Osteocyte (in vitro differentiated cells): ENCODE data around the gene TMIGD2. TPM values are rescaled to one million over a fixed set of nuclear protein-coding genes. Genes with fewer than 3 reads are reported as not detected.
"Not testable (repeated sequence)": the region's sequence is repeated elsewhere in the genome, so short reads cannot be mapped to it uniquely, and the experiment has no call there.

Experiments
- DNase-seq: peaks from one replicate; pipeline ENCODE4 v3.0.0; 2021; ENCODE audit warnings: mixed read lengths; ENCODE audit not compliant: unreplicated experiment; ENCODE audit errors: extremely low spot score
- H3K27ac Mint-ChIP-seq: one replicate; pipeline ENCODE4 v1.8.0; 2021; ENCODE audit warnings: mild to moderate bottlenecking, mixed read lengths; ENCODE audit not compliant: unreplicated experiment
- H3K27me3 Mint-ChIP-seq: one replicate; pipeline ENCODE4 v1.8.0; 2021; ENCODE audit warnings: mixed read lengths; ENCODE audit not compliant: unreplicated experiment
- H3K36me3 Mint-ChIP-seq: one replicate; pipeline ENCODE4 v1.8.0; 2021; ENCODE audit warnings: mixed read lengths; ENCODE audit not compliant: unreplicated experiment
- H3K4me1 Mint-ChIP-seq: one replicate; pipeline ENCODE4 v1.8.0; 2021; ENCODE audit warnings: mixed read lengths; ENCODE audit not compliant: unreplicated experiment
- H3K4me3 Mint-ChIP-seq: one replicate; pipeline ENCODE4 v1.8.0; 2021; ENCODE audit warnings: mild to moderate bottlenecking, moderate library complexity, mixed read lengths; ENCODE audit not compliant: unreplicated experiment
- H3K9me3 Mint-ChIP-seq: one replicate; pipeline ENCODE4 v1.8.0; 2021; ENCODE audit warnings: mixed read lengths; ENCODE audit not compliant: unreplicated experiment
- total RNA-seq: library from RNA; stranded (reverse); gene quantifications from 2 replicates; pipeline ENCODE4 v1.2.1, GENCODE V29; 2021
- TF ChIP-seq, protein P1 (sequence below): fragments of 200-600 bp; sonication (generic); IDR thresholded peaks from 2 replicates; pipeline ENCODE4 v1.5.0; 2021; ENCODE audit warnings: antibody characterized with exemption, mild to moderate bottlenecking, moderate library complexity

TMIGD2 gene
- total RNA-seq, 1 donor from 2014 or later: not detected

DNA sequence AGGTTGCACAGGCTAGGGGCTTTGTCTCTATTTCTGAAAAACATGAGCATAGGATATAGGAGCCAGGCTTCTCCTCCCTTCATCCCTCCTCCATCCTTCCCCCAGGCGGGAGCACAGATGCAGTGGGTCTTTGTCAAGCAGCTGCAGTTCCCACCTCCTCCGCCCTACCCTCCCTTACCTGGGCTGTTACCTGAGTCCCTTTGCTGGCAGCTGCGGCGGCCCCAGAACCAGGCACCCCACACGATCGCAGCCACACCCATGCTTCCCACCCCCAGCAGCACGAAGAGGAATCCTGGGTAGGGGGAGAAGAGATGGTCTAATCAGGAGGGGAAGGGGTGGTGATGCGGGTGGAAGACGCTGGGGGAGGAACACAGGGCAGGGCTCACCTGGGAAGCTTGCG, 7.8 kb downstream of the TMIGD2 start:
- Mint-ChIP-seq H3K27ac (no peak overlapping the region), H3K4me3 (no peak overlapping the region), H3K27me3 (no peaks in the 10 kb centered on the region), H3K36me3 (no peaks in the 10 kb centered on the region), H3K4me1 (no peaks in the 10 kb centered on the region), H3K9me3 (no peaks in the 10 kb centered on the region)
- TF ChIP-seq, protein P1, sequence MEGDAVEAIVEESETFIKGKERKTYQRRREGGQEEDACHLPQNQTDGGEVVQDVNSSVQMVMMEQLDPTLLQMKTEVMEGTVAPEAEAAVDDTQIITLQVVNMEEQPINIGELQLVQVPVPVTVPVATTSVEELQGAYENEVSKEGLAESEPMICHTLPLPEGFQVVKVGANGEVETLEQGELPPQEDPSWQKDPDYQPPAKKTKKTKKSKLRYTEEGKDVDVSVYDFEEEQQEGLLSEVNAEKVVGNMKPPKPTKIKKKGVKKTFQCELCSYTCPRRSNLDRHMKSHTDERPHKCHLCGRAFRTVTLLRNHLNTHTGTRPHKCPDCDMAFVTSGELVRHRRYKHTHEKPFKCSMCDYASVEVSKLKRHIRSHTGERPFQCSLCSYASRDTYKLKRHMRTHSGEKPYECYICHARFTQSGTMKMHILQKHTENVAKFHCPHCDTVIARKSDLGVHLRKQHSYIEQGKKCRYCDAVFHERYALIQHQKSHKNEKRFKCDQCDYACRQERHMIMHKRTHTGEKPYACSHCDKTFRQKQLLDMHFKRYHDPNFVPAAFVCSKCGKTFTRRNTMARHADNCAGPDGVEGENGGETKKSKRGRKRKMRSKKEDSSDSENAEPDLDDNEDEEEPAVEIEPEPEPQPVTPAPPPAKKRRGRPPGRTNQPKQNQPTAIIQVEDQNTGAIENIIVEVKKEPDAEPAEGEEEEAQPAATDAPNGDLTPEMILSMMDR: no peak
- no peak for DNase-seq

- TF ChIP-seq, protein P1: no peak
- no peak overlapping the region for H3K27ac Mint-ChIP-seq
- H3K36me3 Mint-ChIP-seq: no peaks in the 10 kb centered on the region
- H3K9me3 Mint-ChIP-seq: no peaks in the 10 kb centered on the region
- no peak overlapping the region for H3K4me3 Mint-ChIP-seq
- no peaks in the 10 kb centered on the region for H3K4me1 Mint-ChIP-seq
- peaks cover 4% of the 10 kb centered on the region for H3K27me3 Mint-ChIP-seq
- DNase-seq: no peak
Measured at GRCh38 chr19:4292515-4292914, 9.7 kb downstream of the TMIGD2 start.

GRCh38 chr19:4291184-4291732, 10.9 kb downstream of the TMIGD2 start:
- Mint-ChIP-seq H3K27me3 (peaks cover 9% of the 10 kb centered on the region), H3K27ac (no peak overlapping the region), H3K4me1 (no peaks in the 10 kb centered on the region), H3K4me3 (no peak overlapping the region), H3K36me3 (no peaks in the 10 kb centered on the region), H3K9me3 (no peaks in the 10 kb centered on the region)
- DNase-seq: no peak
- TF ChIP-seq, protein P1: no peak

GRCh38 chr19:4288091-4288777, 14.0 kb downstream of the TMIGD2 start:
- Mint-ChIP-seq H3K36me3 (no peaks in the 10 kb centered on the region), H3K27me3 (peaks cover 24% of the 10 kb centered on the region), H3K27ac (no peak overlapping the region), H3K4me3 (no peak overlapping the region), H3K4me1 (no peaks in the 10 kb centered on the region), H3K9me3 (no peaks in the 10 kb centered on the region)
- TF ChIP-seq, protein P1: no peak
- no peak for DNase-seq

GRCh38 chr19:4286141-4286540, 16.0 kb downstream of the TMIGD2 start:
- H3K9me3 Mint-ChIP-seq, H3K4me3 Mint-ChIP-seq, H3K4me1 Mint-ChIP-seq, DNase-seq, H3K36me3 Mint-ChIP-seq, H3K27ac Mint-ChIP-seq: not testable (repeated sequence)
- H3K27me3 Mint-ChIP-seq: peaks cover 36% of the 10 kb centered on the region
